ENCODE results near the gene ADM5.

ADM5 gene

GRCh38 chr19:49682274-49682673 is 7.1 kb upstream of the ADM5 start:
- no peak for DNase-seq (ENCODE audit: low spot score)
- no peak for TF ChIP-seq CTCF (IDR thresholded peaks at IDR 0.05)
- H3K4me3 ChIP-seq, result no peak overlapping the region
- no peak overlapping the region for H3K27ac ChIP-seq

- Histone ChIP-seq H3K27ac (no peak overlapping the region), H3K4me3 (no peak overlapping the region)
- peak; percentile 59 for DNase-seq (ENCODE audit: low spot score)
- no peak for TF ChIP-seq CTCF (IDR thresholded peaks at IDR 0.05)
Observed at GRCh38 chr19:49683814-49684250, 5.6 kb upstream of the ADM5 start.

GRCh38 chr19:49684251-49684982 is 5.0 kb upstream of the ADM5 start:
- DNase-seq (ENCODE audit: low spot score), result no peak
- H3K27ac ChIP-seq, result no peak overlapping the region
- no peak for TF ChIP-seq CTCF (IDR thresholded peaks at IDR 0.05)

GRCh38 chr19:49684983-49685553 is 4.3 kb upstream of the ADM5 start:
- no peak for TF ChIP-seq CTCF (IDR thresholded peaks at IDR 0.05)
- Histone ChIP-seq H3K27ac (no peak overlapping the region), H3K4me3 (no peak overlapping the region)
- no peak for DNase-seq (ENCODE audit: low spot score)

More at GRCh38 chr19:49684251-49684982, 5.0 kb upstream of the ADM5 start:
- H3K4me3 ChIP-seq, result no peak overlapping the region

- no peak overlapping the region for H3K27ac ChIP-seq
- H3K4me3 ChIP-seq, result no peak overlapping the region
- no peak for DNase-seq (ENCODE audit: low spot score)
- no peak for TF ChIP-seq CTCF (IDR thresholded peaks at IDR 0.05)
Observed at GRCh38 chr19:49685845-49686332, 3.5 kb upstream of the ADM5 start.

- TF ChIP-seq CTCF (IDR thresholded peaks at IDR 0.05), result no peak
- H3K4me3 ChIP-seq, result no peak overlapping the region
- DNase-seq (ENCODE audit: low spot score), result no peak
- H3K27ac ChIP-seq, result no peak overlapping the region
Observed at GRCh38 chr19:49686503-49687088, 2.8 kb upstream of the ADM5 start.
